Osteoblast (primary cell): ENCODE results near the gene NIP7. TPM values are rescaled to one million over a fixed set of nuclear protein-coding genes. Genes with fewer than 3 reads are reported as not detected.
"Not testable (repeated sequence)": the region's sequence is repeated elsewhere in the genome, so short reads cannot be mapped to it uniquely, and the experiment has no call there.

Source experiments
- DNase-seq: peaks from one replicate; pipeline ENCODE4 v3.0.0; 2011; ENCODE audit warnings: low spot score, mixed read lengths; ENCODE audit not compliant: insufficient read length; ENCODE audit errors: missing footprints
- H2AFZ ChIP-seq: 2 replicates; pipeline ENCODE4 v1.6.0; 2011; ENCODE audit warnings: mild to moderate bottlenecking, low read length
- H3K27ac ChIP-seq: 2 replicates; pipeline ENCODE4 v1.5.1; 2011; ENCODE audit warnings: mild to moderate bottlenecking, low read depth, low read length, moderate library complexity
- H3K27me3 ChIP-seq: 2 replicates; pipeline ENCODE4 v1.6.0; 2012; ENCODE audit warnings: mild to moderate bottlenecking, control low read depth, inconsistent platforms, low read length, moderate library complexity; ENCODE audit not compliant: insufficient read depth
- H3K36me3 ChIP-seq: 2 replicates; pipeline ENCODE4 v1.5.1; 2011; ENCODE audit warnings: mild to moderate bottlenecking, low read length, control low read depth, moderate library complexity; ENCODE audit not compliant: insufficient read depth
- H3K4me1 ChIP-seq: 2 replicates; pipeline ENCODE4 v1.5.1; 2011; ENCODE audit warnings: mild to moderate bottlenecking, low read length, control low read depth, moderate library complexity; ENCODE audit not compliant: insufficient read depth
- H3K4me2 ChIP-seq: 2 replicates; pipeline ENCODE4 v1.6.0; 2011; ENCODE audit warnings: mild to moderate bottlenecking, low read length; ENCODE audit not compliant: insufficient read depth
- H3K4me3 ChIP-seq: fragments of 200-600 bp; sonication (generic); 3 replicates; pipeline ENCODE4 v1.5.1; 2012; ENCODE audit warnings: mild to moderate bottlenecking, low read length, inconsistent platforms; ENCODE audit not compliant: insufficient read depth
- H3K79me2 ChIP-seq: 2 replicates; pipeline ENCODE4 v1.6.0; 2012; ENCODE audit warnings: mild to moderate bottlenecking, low read length, control low read depth, inconsistent platforms; ENCODE audit not compliant: insufficient read depth
- H3K9me3 ChIP-seq: 2 replicates; pipeline ENCODE4 v1.5.1; 2011; ENCODE audit warnings: low read depth, low read length, control low read depth
- H4K20me1 ChIP-seq: 2 replicates; pipeline ENCODE4 v1.6.0; 2012; ENCODE audit warnings: mild to moderate bottlenecking, low read length, control low read depth; ENCODE audit not compliant: insufficient read depth
- total RNA-seq: library from RNA; depleted of rRNA; stranded (reverse); fragments of >200 nt; gene quantifications from 2 replicates; pipeline ENCODE4 v1.2.3, GENCODE V29; 2012
- TF ChIP-seq, protein P1 (sequence below): IDR thresholded peaks from 2 replicates; pipeline ENCODE4 v1.5.1; 2011; ENCODE audit warnings: mild to moderate bottlenecking, low read depth, low read length, moderate library complexity; ENCODE audit errors: extremely low read depth

NIP7 gene
- total RNA-seq, 1 donor = 22.8 TPM

GRCh38 chr16:69348222-69348621, 8.7 kb downstream of the NIP7 start:
- H4K20me1 ChIP-seq = no peaks in the 10 kb centered on the region
- H3K36me3 ChIP-seq = peaks cover 27% of the 10 kb centered on the region
- H2AFZ ChIP-seq = no peak overlapping the region
- H3K4me1 ChIP-seq = no peaks in the 10 kb centered on the region
- H3K27ac ChIP-seq = no peak overlapping the region
- no peak overlapping the region for H3K4me3 ChIP-seq
- no peaks in the 10 kb centered on the region for H3K27me3 ChIP-seq
- no peak for DNase-seq
- TF ChIP-seq, protein P1, sequence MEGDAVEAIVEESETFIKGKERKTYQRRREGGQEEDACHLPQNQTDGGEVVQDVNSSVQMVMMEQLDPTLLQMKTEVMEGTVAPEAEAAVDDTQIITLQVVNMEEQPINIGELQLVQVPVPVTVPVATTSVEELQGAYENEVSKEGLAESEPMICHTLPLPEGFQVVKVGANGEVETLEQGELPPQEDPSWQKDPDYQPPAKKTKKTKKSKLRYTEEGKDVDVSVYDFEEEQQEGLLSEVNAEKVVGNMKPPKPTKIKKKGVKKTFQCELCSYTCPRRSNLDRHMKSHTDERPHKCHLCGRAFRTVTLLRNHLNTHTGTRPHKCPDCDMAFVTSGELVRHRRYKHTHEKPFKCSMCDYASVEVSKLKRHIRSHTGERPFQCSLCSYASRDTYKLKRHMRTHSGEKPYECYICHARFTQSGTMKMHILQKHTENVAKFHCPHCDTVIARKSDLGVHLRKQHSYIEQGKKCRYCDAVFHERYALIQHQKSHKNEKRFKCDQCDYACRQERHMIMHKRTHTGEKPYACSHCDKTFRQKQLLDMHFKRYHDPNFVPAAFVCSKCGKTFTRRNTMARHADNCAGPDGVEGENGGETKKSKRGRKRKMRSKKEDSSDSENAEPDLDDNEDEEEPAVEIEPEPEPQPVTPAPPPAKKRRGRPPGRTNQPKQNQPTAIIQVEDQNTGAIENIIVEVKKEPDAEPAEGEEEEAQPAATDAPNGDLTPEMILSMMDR = no peak
- H3K4me2 ChIP-seq = no peak overlapping the region
- H3K9me3 ChIP-seq = no peaks in the 10 kb centered on the region
- H3K79me2 ChIP-seq = peaks cover 2% of the 10 kb centered on the region

- Histone ChIP-seq H3K4me2 (no peak overlapping the region), H4K20me1 (no peaks in the 10 kb centered on the region), H3K4me3 (no peak overlapping the region), H3K4me1 (no peaks in the 10 kb centered on the region), H2AFZ (no peak overlapping the region), H3K9me3 (no peaks in the 10 kb centered on the region), H3K27me3 (no peaks in the 10 kb centered on the region), H3K79me2 (no peaks in the 10 kb centered on the region), H3K36me3 (peaks cover 18% of the 10 kb centered on the region), H3K27ac (no peak overlapping the region)
- DNase-seq = no peak
- TF ChIP-seq, protein P1 = no peak
These were observed 10.0 kb downstream of the NIP7 start for GRCh38 chr16:69349536-69349935.

DNA sequence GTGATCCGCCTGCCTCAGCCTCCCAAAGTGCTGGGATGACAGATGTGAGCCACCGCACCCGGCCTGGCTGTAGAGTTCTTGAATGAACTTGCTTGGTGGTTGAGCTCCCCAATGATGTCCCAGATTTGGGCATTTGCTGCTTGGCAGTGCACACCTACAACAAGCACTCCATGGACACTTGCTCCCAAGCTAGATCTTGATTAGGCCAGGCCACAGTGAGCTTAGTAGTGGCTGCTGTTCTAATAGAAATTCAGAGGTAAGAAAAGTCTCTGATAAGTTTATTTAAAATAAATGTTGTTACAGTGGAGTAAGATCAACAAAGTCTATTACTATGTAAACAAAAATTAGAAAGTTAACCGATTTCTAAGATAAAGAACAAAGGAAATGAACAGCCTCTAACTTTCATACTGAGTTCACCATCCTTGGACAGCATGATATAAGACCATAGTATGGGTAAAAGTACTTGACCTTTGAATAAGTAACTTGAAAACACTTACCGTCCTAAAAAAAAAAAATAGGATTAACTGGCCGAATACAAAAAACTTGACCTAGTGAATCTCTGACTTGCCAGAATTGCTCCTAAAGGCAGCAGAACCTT, 11.1 kb downstream of the NIP7 start:
- no peak for DNase-seq
- Histone ChIP-seq H3K27me3 (no peaks in the 10 kb centered on the region), H4K20me1 (no peaks in the 10 kb centered on the region), H3K4me3 (no peak overlapping the region), H3K27ac (no peak overlapping the region), H3K4me2 (no peak overlapping the region), H3K4me1 (no peaks in the 10 kb centered on the region), H2AFZ (no peak overlapping the region), H3K9me3 (no peaks in the 10 kb centered on the region), H3K36me3 (peaks cover 19% of the 10 kb centered on the region), H3K79me2 (no peaks in the 10 kb centered on the region)
- TF ChIP-seq, protein P1 = no peak

DNA sequence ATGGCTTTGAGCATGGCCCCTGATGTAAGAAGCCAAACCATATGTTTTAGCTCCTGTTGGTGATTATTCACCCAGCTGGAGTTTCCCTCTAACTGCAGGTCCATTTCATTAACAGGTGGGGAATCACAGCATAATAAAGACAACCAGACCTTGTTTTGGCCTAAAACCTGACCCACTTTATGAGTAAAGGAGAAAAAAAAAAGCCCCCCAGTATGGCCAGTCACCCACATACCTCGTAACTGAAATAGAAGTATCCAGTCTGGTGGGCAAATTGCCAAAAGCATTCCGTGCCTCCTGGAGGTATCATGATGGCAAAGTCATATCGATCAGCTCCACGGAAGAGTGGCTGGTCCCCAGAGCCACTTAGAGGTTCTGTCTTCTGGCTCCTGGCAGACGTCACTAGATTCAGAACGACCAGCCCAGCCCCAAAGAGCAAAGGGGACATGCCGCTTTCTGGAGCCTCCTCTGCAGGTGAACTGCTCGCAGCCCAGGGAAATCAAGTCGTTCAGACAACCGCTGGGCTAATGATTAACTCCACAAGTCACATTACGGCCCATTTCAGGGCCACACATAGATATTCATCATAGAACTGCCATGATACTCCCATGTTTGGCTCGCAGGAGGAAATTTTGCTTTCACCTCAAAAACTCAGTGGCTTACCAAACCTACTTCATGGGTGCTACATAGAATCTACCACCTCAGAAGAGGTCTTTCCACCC, 11.9 kb downstream of the NIP7 start, which contains the start of gene TMED6:
Gene TMED6 (minus strand): TSS at position 478 of the 719 bp plus-strand sequence. CDS start 33 bp downstream, at position 445.
- TF ChIP-seq, protein P1 = no peak

DNA sequence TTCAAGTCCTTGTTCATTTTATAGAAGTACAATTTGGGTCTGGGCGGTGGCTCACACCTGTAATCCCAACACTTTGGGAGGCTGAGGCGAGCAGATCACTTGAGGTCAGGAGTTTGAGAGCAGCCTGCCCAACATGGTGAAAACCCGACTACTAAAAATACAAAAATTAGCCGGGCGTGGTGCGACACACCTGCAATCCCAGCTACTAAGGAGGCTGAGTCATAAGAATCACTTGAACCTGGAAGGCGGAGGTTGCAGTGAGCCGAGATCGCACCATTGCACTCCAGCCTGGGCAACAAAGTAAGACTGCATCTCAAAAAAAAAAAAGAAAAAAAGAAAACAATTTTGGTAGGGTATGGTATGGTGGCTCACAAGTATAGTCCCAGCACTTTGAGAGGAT, 20.5 kb downstream of the NIP7 start:
- not testable (repeated sequence) for DNase-seq, H3K4me3 ChIP-seq, H3K27me3 ChIP-seq, H2AFZ ChIP-seq, H3K4me2 ChIP-seq, H4K20me1 ChIP-seq, H3K4me1 ChIP-seq, H3K79me2 ChIP-seq, H3K9me3 ChIP-seq, H3K27ac ChIP-seq
- peaks cover 31% of the 10 kb centered on the region for H3K36me3 ChIP-seq

More for the DNA sequence above, 11.9 kb downstream of the NIP7 start, which contains the start of gene TMED6:
- Histone ChIP-seq H3K9me3 (no peaks in the 10 kb centered on the region), H3K36me3 (peaks cover 28% of the 10 kb centered on the region), H3K79me2 (no peaks in the 10 kb centered on the region), H3K27ac (no peak within 1 kb of the TSS), H2AFZ (no peak within 1 kb of the TSS), H3K4me2 (no peak within 1 kb of the TSS), H4K20me1 (no peaks in the 10 kb centered on the region), H3K4me3 (no peak within 1 kb of the TSS), H3K4me1 (no peaks in the 10 kb centered on the region), H3K27me3 (no peaks in the 10 kb centered on the region)
- DNase-seq = no peak
